Endothelial cell of umbilical vein (primary cell): ENCODE measurements around the gene LATS1. TPM values are rescaled to one million over a fixed set of nuclear protein-coding genes. Genes with fewer than 3 reads are reported as not detected.

ENCODE experiments used
- BruUV-seq: library from RNA; stranded (reverse); fragments of 400-500 nt; replicated peaks from 2 replicates; lab custom pipeline; 2021; lab: Mats Ljungman, UMichigan
- CTCF ChIA-PET: fragments of 300-600, 350-600 bp; sonication (Branson Sonifier 250); formaldehyde crosslinking; loops from one replicate; lab custom pipeline; 2021; ENCODE audit warnings: antibody characterized with exemption, inconsistent platforms; lab: Charles Lee
- POLR2A ChIA-PET: fragments of 300-600, 350-600 bp; sonication (Branson Sonifier 250); formaldehyde crosslinking; loops from one replicate; lab custom pipeline; 2021; ENCODE audit warnings: antibody characterized with exemption, inconsistent platforms; lab: Charles Lee
- DNase-seq: peaks from one replicate; pipeline ENCODE4 v3.0.0-alpha.2; 2011; ENCODE audit warnings: low read depth, low spot score
- FAIRE-seq: peaks from 2 replicates; lab custom pipeline; 2011; peaks lifted over from hg19 to GRCh38; lab: Jason Lieb, UNC
- H2AFZ ChIP-seq: 2 replicates; pipeline ENCODE4 v1.6.0; 2012; ENCODE audit warnings: low read depth, low read length, control low read depth, inconsistent platforms
- H3K27ac ChIP-seq: 2 replicates; pipeline ENCODE4 v1.5.1; 2011; ENCODE audit warnings: low read depth, mild to moderate bottlenecking, control low read depth, low read length, moderate library complexity; ENCODE audit not compliant: insufficient read depth
- H3K27me3 ChIP-seq, 2 experiments: 2 replicates each; pipeline versions ENCODE4 v1.6.0 to v1.6.1; 2011; ENCODE audit warnings: low read length in 2 of 2, mixed read lengths in 1 of 2; ENCODE audit not compliant: control insufficient read depth in 2 of 2, insufficient read depth in 2 of 2
- H3K36me3 ChIP-seq, 2 experiments: 2 replicates in 1 of 2; 3 replicates in 1 of 2; pipeline ENCODE4 v1.5.1; 2011; ENCODE audit warnings: low read length in 2 of 2, mild to moderate bottlenecking in 1 of 2, moderate library complexity in 1 of 2; ENCODE audit not compliant: control insufficient read depth in 2 of 2, insufficient read depth in 2 of 2; ENCODE audit errors: extremely low read depth in 1 of 2
- H3K4me1 ChIP-seq: 3 replicates; pipeline ENCODE4 v1.5.1; 2011; ENCODE audit warnings: mild to moderate bottlenecking, low read length; ENCODE audit not compliant: control insufficient read depth, insufficient read depth; ENCODE audit errors: extremely low read depth
- H3K4me2 ChIP-seq: 2 replicates; pipeline ENCODE4 v1.6.1; 2011; ENCODE audit warnings: low read length, control low read depth, mixed read lengths; ENCODE audit not compliant: insufficient read depth
- H3K4me3 ChIP-seq, 3 experiments: fragments of 200-600 bp in 1 of 3; sonication (generic), shearing (Covaris generic) in 1 of 3; replicated peaks in 1 of 3; 2 replicates each; pipeline ENCODE4 v1.5.1; 2011 to 2016; ENCODE audit warnings: control low read depth in 3 of 3, low read length in 3 of 3, mild to moderate bottlenecking in 2 of 3, inconsistent platforms in 1 of 3, low read depth in 1 of 3, moderate library complexity in 1 of 3; ENCODE audit not compliant: insufficient read depth in 1 of 3
- H3K79me2 ChIP-seq: 2 replicates; pipeline ENCODE4 v1.6.0; 2012; ENCODE audit warnings: low read length, inconsistent platforms; ENCODE audit not compliant: control insufficient read depth, insufficient read depth
- H3K9ac ChIP-seq: replicated peaks from 2 replicates; pipeline ENCODE3; 2011; ENCODE audit warnings: low read length, control low read depth; ENCODE audit not compliant: insufficient read depth; ENCODE audit errors: extremely low read depth
- H3K9me1 ChIP-seq: replicated peaks from 3 replicates; pipeline ENCODE4 v1.6.0; 2011; ENCODE audit warnings: mild to moderate bottlenecking, low read length; ENCODE audit not compliant: control insufficient read depth, insufficient read depth; ENCODE audit errors: extremely low read depth
- H3K9me3 ChIP-seq: replicated peaks from 2 replicates; pipeline ENCODE4 v1.5.1; 2012; ENCODE audit warnings: low read length, inconsistent platforms; ENCODE audit not compliant: control insufficient read depth, insufficient read depth
- H4K20me1 ChIP-seq: replicated peaks from 2 replicates; pipeline ENCODE3; 2011; ENCODE audit warnings: mild to moderate bottlenecking, low read length; ENCODE audit not compliant: control insufficient read depth, insufficient read depth; ENCODE audit errors: extremely low read depth
- CTCF ChIP-seq, 2 donors: IDR thresholded peaks; 1 replicate in 1 of 2; 2 replicates in 1 of 2; pipeline ENCODE4 v1.5.1; 2011; ENCODE audit warnings: low read length in 2 of 2, mild to moderate bottlenecking in 2 of 2, moderate library complexity in 2 of 2, control low read depth in 1 of 2, inconsistent platforms in 1 of 2, low read depth in 1 of 2; ENCODE audit not compliant: insufficient read depth in 1 of 2; ENCODE audit errors: extremely low read depth in 1 of 2
- EZH2 ChIP-seq: IDR thresholded peaks from 2 replicates; pipeline ENCODE4 v1.6.1; 2012; ENCODE audit warnings: borderline replicate concordance, low read depth, mild to moderate bottlenecking, moderate library complexity, low read length, inconsistent platforms; ENCODE audit not compliant: severe bottlenecking
- FOS ChIP-seq: IDR thresholded peaks from 2 replicates; pipeline ENCODE4 v1.6.1; 2011; ENCODE audit warnings: mild to moderate bottlenecking, low read length, moderate library complexity, borderline replicate concordance; ENCODE audit not compliant: insufficient read depth
- GATA2 ChIP-seq: IDR thresholded peaks from 2 replicates; pipeline ENCODE4 v1.7.0; 2011; ENCODE audit warnings: low read depth, mild to moderate bottlenecking, moderate library complexity, mixed read lengths, low read length; ENCODE audit not compliant: insufficient read length, insufficient read depth
- JUN ChIP-seq: IDR thresholded peaks from 2 replicates; pipeline ENCODE4 v1.6.1; 2011; ENCODE audit warnings: borderline replicate concordance, low read depth; ENCODE audit not compliant: insufficient read length, insufficient read depth
- MYC ChIP-seq: IDR thresholded peaks from one replicate; pipeline ENCODE4 v1.6.1; 2011; ENCODE audit warnings: mild to moderate bottlenecking, low read depth, low read length
- POLR2A ChIP-seq: IDR thresholded peaks from 2 replicates; pipeline ENCODE4 v1.6.1; 2012; ENCODE audit warnings: low read depth, mild to moderate bottlenecking, control low read depth, low read length
- POLR2AphosphoS5 ChIP-seq: IDR thresholded peaks from 2 replicates; pipeline ENCODE4 v1.6.1; 2012; ENCODE audit warnings: low read depth, mild to moderate bottlenecking, control low read depth, low read length, moderate library complexity; ENCODE audit not compliant: insufficient read depth
- dilution Hi-C: fragments of 300-500 bp; cut with MboI; formaldehyde crosslinking; loops from one replicate; pipeline ENCODE4 v1.15.0; 2019; ENCODE audit warnings: low sequenced_read_pairs; ENCODE audit not compliant: extremely low pct_ligation_motif_present
- intact Hi-C: fragments of 100-400 bp; cut with micrococcal nuclease; formaldehyde crosslinking; loops from one replicate; pipeline ENCODE4 v1.10.0; 2022
- polyA plus RNA-seq, 4 experiments: library from polyadenylated mRNA; depleted of rRNA in 3 of 4; stranded (reverse) in 3 of 4; unstranded in 1 of 4; fragments of >200 nt; gene quantifications; 2 replicates each; pipeline versions ENCODE4 v1.2.1 to v1.2.3, GENCODE V29; 2011 to 2012; ENCODE audit warnings: missing spikeins in 1 of 4
- total RNA-seq: library from RNA; stranded (reverse); gene quantifications from 2 replicates; pipeline ENCODE4 v1.2.3, GENCODE V29; 2021
- TF ChIP-seq, protein P1 (sequence below): IDR thresholded peaks from 2 replicates; pipeline ENCODE4 v1.6.1; 2011; ENCODE audit not compliant: insufficient read depth, insufficient read length

LATS1 gene
- total and polyA plus RNA-seq, 2 donors (not counting 3 experiments of a cell fraction or from before 2014, with no cell fraction given) = 8.4 to 27.6 TPM

DNA sequence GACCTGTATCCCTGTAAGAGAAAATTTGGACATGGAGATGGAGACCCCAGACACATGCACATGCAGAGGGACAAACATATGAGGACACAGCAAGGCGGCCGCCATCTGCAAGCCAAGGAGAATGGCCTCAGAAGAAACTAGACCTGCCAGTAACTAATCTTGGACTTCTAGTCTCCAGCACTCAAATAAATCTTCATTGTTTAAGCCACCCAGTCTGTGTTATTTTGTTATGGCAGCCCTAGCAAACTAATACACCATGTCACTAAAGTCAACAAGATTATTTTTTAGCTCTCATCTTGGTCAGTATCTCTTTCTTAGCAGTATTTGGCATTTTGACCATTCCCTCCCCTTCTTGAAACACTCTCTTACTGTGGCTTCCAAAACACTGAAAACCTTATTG lies 26.7 kb downstream of the LATS1 start:
- BruUV-seq = no TSS peak
- H3K9ac ChIP-seq = no peak overlapping the region
- H3K4me2 ChIP-seq = no peak overlapping the region
- no peak for FAIRE-seq
- H3K27ac ChIP-seq = no peak overlapping the region
- H2AFZ ChIP-seq = no peak overlapping the region
- no peaks in the 10 kb centered on the region for H3K9me3 ChIP-seq
- DNase-seq = no peak
- peaks cover 41% of the 10 kb centered on the region for H3K79me2 ChIP-seq
- dilution Hi-C loops (no loop called here), intact Hi-C loops (no loop called here)
- POLR2A ChIA-PET = no interaction called here
- H3K27me3 ChIP-seq = no peaks in the 10 kb centered on the region
- peaks cover 2% of the 10 kb centered on the region for H4K20me1 ChIP-seq
- H3K36me3 ChIP-seq = peaks cover 4 to 7% of the 10 kb centered on the region in 2 experiments
- TF ChIP-seq JUN = no peak
- TF ChIP-seq FOS = no peak
- TF ChIP-seq POLR2A = no peak
- no peak for TF ChIP-seq POLR2AphosphoS5
- TF ChIP-seq GATA2 = no peak
- TF ChIP-seq, protein P1, sequence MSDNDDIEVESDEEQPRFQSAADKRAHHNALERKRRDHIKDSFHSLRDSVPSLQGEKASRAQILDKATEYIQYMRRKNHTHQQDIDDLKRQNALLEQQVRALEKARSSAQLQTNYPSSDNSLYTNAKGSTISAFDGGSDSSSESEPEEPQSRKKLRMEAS = no peak
- TF ChIP-seq MYC = no peak
- no peak for TF ChIP-seq EZH2
- TF ChIP-seq CTCF (IDR thresholded peaks at IDR 0.05; ENCODE audit: extremely low read depth in 1 of 2, insufficient read depth in 1 of 2, low read depth in 1 of 2, low read length in 2 of 2) = no peak
- H3K4me1 ChIP-seq = no peaks in the 10 kb centered on the region
- no peak overlapping the region for H3K4me3 ChIP-seq
- CTCF ChIA-PET = no interaction called here
- no peaks in the 10 kb centered on the region for H3K9me1 ChIP-seq
